ENCODE measurements around the gene HARBI1.

Gene HARBI1

GRCh38 chr11:46635557-46636139 lies 18.6 kb upstream of the HARBI1 start:
- no peak for DNase-seq (ENCODE audit: low read depth in 1 of 2, low spot score in 1 of 2)

GRCh38 chr11:46633291-46634217 lies 16.5 kb upstream of the HARBI1 start:
- DNase-seq (ENCODE audit: low read depth in 1 of 2, low spot score in 1 of 2) = no peak

DNA sequence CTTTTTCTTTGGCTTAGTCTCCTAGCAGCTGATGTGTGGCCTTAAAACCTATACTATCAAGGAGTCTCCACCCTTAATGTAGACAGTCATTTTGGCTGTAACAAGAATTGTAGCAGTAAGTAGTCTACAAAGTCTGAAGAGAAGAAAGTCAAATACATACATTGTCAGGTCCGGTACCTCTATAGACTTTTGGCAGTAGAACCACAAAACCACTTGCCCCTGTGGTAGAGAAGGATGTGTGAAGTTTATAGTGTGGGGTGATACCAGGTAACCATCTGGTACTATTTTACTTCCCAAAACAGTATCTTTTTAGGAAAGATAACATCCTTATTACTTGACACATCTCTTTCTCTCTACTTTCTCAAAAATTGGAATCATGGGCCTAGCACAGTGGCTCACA lies 15.5 kb upstream of the HARBI1 start:
- no peak for DNase-seq (ENCODE audit: low read depth in 1 of 2, low spot score in 1 of 2)

DNA sequence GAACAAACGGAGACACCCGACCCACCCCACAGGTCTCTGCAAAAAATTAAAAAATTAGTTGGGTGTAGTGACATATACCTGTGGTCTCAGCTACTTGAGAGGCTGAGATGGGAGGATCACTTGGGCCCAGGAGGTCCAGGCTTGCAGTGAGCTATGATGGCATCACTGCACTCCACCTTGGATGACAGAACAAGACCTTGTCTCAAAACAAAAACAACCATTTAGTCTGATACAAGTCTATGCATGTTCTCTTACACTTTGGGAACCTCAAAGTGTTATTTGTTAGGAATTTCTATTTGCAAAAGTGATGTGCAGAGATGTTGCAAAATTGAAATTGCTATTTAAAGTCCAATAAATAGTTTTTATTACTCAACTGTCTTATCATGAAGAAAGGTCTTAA lies 14.6 kb upstream of the HARBI1 start:
- no peak for DNase-seq (ENCODE audit: low read depth in 1 of 2, low spot score in 1 of 2)

- DNase-seq (ENCODE audit: low read depth in 1 of 2, low spot score in 1 of 2) = no peak
Observed at GRCh38 chr11:46630237-46630636, 13.2 kb upstream of the HARBI1 start.

- no peak for DNase-seq (ENCODE audit: low read depth in 1 of 2, low spot score in 1 of 2)
Observed at GRCh38 chr11:46628961-46629360, 11.9 kb upstream of the HARBI1 start.

GRCh38 chr11:46625406-46625805 lies 8.4 kb upstream of the HARBI1 start:
- DNase-seq (ENCODE audit: low read depth in 1 of 2, low spot score in 1 of 2) = no peak

GRCh38 chr11:46618837-46619236 lies 1.8 kb upstream of the HARBI1 start:
- DNase-seq (ENCODE audit: low read depth in 1 of 2, low spot score in 1 of 2) = no peak

DNA sequence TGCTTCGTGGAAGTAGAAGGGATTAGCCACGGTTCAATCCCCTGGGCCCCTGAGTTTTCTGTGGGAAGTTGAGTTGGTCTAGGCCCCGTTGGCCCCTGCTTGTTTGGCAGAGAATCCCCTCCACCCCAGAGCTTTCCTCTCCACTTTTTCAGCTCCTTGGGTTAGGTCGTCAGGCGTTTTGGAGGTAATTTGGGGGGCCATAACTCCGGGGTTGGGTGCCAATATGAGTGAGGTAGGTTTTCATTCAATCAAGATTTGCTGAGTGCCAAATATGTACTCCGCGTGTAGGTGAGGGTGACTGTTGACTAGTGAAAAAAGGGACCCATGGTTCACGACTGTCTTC lies 916 bp upstream of the HARBI1 start:
- DNase-seq (ENCODE audit: low read depth in 1 of 2, low spot score in 1 of 2) = no peak

- DNase-seq (ENCODE audit: low read depth in 1 of 2, low spot score in 1 of 2) = no peak
Observed at GRCh38 chr11:46616551-46617133, 385 bp downstream of the HARBI1 start.

DNA sequence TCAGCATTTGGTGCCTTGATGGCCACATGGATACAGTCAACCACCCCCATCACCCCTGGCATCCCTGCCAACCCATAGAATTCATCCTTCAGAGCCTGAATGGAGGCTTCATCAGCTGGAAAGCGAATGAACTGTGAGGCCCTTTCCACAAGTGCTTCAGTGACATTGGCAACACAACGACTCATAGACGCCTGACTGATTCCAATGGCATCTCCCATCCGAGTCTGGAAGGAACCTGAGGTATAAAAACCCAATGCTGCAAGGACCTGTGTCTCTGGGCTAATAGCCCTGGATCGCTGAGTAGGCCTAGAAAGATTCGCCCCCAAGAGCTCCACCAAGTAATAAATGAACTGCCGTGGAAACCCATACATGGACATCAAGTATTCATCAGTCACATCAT lies 1.3 kb downstream of the HARBI1 start:
- DNase-seq (ENCODE audit: low read depth in 1 of 2, low spot score in 1 of 2) = no peak

DNA sequence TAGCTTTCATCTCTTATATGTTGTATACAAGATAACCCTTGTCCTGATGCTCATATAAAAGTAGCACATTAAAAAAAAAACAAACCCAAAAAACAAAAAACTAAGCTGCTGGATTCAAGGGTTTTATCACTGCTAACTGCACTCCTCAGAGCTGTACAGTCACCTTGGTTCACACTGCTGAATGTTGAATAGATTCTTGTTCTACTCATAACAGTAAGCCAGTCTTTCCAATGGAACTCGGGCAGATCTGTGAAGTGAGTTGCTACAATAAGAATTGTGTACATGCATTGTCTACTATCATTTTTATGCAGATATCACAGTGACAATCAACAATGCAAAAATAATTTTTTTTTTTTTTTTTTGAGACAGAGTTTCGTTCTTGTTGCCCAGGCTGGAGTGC lies 4.7 kb downstream of the HARBI1 start:
- DNase-seq (ENCODE audit: low read depth in 1 of 2, low spot score in 1 of 2) = no peak

- no peak for DNase-seq (ENCODE audit: low read depth in 1 of 2, low spot score in 1 of 2)
Observed at GRCh38 chr11:46611526-46612304, 5.3 kb downstream of the HARBI1 start.

DNA sequence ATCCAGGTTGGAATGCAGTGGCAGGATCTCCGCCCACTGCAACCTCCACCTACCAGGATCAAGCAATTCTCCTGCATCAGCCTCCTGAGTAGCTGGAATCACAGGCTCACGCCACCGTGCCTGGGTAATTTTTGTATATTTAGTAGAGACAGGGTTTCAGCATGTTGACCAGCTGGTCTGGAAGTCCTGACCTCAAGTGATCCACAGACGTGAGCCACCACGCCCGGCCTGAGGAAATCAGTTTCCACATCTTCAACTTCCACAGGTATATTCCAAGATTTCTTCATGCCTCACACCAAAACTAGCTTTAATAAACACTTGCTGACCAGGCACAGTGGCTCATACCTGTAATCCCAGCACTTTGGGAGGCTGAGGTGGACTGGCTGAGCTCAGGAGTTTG lies 7.6 kb downstream of the HARBI1 start:
- no peak for DNase-seq (ENCODE audit: low read depth in 1 of 2, low spot score in 1 of 2)

DNA sequence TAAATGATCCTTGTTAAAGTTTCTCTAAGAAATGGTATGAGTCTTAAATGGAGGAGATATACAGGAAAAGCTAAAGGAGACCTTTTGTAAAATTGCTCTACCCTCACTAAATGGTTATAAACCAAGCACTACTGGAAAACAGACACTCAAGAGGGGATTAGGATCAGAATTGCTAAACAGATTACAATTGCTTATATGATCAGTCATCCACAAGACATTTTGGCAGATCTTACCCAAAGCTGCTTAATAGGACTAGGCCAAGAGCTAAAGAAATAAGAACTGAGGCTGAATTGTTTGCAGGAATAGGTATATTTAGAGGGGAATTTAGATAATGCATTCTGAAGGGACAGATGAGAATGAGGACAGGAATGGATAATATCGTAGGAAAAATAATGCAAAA lies 9.5 kb downstream of the HARBI1 start:
- no peak for DNase-seq (ENCODE audit: low read depth in 1 of 2, low spot score in 1 of 2)

- no peak for DNase-seq (ENCODE audit: low read depth in 1 of 2, low spot score in 1 of 2)
Observed at GRCh38 chr11:46604796-46605195, 12.2 kb downstream of the HARBI1 start.

DNA sequence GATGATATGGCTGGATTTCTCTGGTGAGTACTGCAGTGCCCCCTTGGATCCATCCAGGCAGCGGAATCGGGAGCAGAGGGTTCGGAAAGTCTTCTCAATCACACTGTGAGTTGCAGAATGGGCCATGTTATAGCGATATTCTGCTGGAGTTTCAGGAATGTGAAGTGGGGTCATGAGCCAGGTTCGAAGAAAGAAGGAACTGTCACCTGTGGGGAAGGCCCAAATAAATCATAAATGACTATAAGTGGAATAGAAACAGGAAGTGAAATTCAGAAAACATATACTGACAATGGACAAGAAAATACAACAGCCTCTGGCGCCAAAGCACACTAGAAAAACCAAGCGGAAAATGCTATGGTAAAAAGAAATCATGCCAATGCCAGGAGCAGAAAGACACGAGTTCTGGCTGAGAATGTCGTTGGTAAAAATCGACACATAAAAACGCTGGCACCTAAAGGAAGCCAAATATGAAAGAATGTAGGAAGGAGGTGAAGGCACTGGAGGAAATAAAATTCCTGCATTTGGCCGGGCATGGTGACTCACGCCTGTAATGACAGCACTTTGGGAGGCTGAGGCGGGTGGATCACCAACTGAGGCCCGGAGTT lies 13.2 kb downstream of the HARBI1 start:
- DNase-seq (ENCODE audit: low read depth in 1 of 2, low spot score in 1 of 2) = no peak

DNA sequence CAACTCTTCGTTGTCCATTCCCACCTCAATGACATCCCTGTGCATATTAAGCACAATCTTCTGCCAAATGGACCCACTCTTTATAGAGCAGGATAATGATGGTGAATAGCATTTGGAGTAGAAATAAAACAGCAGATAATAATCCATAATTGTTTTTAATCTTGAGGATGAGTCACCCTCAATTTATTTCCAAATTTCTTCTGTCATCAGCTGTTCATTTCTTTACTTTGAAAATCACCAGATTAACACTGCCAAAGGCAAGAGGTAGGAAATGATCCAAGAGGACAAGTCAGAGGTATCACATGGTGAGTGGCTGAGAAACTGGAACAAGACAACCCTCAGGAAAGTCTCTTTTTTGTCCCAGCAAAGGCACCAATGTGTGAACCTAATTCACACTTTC lies 15.9 kb downstream of the HARBI1 start:
- no peak for DNase-seq (ENCODE audit: low read depth in 1 of 2, low spot score in 1 of 2)

DNA sequence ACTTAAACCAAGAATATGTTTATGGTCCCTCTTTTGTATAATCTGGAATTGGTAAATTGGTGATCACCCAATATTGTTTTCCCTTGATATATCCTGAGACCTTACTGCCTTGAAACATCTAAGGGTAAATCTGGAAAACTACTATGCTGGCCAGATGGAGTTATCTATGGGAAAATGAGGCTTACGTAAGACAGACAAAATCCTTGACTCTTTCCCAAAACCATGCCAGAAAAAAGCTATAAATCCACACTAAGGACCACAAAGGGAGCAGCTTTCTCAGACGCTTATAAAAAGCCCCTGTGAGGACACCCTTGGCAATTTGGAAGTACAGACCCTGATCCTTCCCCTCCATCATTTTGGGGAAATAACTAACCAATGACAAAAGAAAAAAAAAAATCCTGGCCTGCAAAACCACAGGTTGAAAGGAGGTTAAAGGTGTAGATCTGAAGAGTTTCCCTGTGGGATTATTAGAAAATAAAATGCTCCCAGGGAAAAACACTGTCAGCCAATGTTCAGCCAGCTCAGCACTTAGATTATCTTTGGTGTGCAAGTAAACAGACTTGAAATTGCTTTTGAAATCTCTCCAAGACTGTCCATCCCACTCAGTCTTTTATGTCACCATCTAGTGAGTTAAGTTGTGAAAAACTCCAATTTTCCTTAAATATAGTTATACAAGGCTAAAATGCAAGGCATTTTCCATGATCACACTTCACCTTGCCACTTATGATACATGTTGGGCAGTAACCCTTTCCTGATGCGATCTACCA lies 16.6 kb downstream of the HARBI1 start:
- no peak for DNase-seq (ENCODE audit: low read depth in 1 of 2, low spot score in 1 of 2)

DNA sequence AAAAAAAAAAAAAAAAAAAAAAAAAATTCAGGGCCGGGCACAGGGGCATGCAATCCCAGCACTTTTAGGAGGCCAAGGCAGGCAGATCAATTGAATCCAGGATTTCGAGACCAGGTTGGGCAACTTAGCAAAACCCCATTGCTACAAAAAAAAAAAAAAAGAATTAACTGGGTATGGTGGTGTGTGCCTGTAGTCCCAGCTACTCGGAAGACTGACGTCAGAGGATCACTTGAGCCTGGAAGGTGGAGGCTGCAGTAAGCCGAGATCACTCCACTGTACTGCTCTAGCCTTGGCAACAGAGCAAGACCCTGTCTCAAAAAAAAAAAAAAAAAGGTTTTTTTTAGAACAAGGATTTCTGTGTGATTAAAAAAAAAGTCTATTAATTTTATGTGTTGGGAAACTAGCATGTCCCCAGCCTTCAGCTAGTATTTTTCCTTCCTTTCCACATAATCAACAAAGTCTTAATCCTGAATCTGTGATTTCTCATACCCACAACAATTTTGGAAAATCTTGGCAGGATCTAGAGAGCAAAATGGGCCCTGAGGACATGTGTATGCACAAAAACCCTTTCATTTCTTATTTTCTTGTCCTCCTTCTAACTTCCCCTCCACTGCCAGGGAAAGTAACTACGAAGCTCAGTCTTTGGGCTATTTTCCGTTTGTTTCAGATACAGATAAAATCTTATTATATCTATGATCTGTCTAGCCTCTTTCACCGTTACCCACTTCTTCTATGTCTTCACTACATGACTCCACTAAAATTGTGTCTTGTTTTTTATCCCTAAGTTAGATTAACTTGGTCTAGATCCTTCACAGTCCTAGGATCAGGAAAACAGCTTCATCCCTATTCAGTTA lies 17.5 kb downstream of the HARBI1 start:
- no peak for DNase-seq (ENCODE audit: low read depth in 1 of 2, low spot score in 1 of 2)

All from activated CD4-positive, alpha-beta T cell treated with anti-CD3 and anti-CD28 coated beads, Interleukin-2, amount 50 U/mL, for 24 hours (primary cell).